BE2C (cell line): Measurements from ENCODE around the gene SGMS1.

Experiments
- DNase-seq: peaks from one replicate; pipeline ENCODE4 v3.0.0-alpha.2; 2020
- H3K27me3 ChIP-seq: fragments of 250-450 bp; sonication (Bioruptor Pico); 2 replicates; pipeline ENCODE4 v1.5.1; 2020; ENCODE audit warnings: mild to moderate bottlenecking
- H3K36me3 ChIP-seq: fragments of 250-450 bp; sonication (Bioruptor Pico); 2 replicates; pipeline ENCODE4 v1.5.1; 2020; ENCODE audit warnings: mild to moderate bottlenecking
- H3K4me1 ChIP-seq: fragments of 250-450 bp; sonication (Bioruptor Pico); 2 replicates; pipeline ENCODE4 v1.5.1; 2020
- H3K4me3 ChIP-seq: 2 replicates; pipeline ENCODE4 v1.5.1; 2011; ENCODE audit warnings: low read depth, low read length
- H3K9me3 ChIP-seq: fragments of 250-450 bp; sonication (Bioruptor Pico); 2 replicates; pipeline ENCODE4 v1.5.1; 2020
- TF ChIP-seq, protein P1 (sequence below): IDR thresholded peaks from 2 replicates; pipeline ENCODE4 v1.5.1; 2012; ENCODE audit warnings: mild to moderate bottlenecking, low read depth, low read length

The SGMS1 gene

DNA sequence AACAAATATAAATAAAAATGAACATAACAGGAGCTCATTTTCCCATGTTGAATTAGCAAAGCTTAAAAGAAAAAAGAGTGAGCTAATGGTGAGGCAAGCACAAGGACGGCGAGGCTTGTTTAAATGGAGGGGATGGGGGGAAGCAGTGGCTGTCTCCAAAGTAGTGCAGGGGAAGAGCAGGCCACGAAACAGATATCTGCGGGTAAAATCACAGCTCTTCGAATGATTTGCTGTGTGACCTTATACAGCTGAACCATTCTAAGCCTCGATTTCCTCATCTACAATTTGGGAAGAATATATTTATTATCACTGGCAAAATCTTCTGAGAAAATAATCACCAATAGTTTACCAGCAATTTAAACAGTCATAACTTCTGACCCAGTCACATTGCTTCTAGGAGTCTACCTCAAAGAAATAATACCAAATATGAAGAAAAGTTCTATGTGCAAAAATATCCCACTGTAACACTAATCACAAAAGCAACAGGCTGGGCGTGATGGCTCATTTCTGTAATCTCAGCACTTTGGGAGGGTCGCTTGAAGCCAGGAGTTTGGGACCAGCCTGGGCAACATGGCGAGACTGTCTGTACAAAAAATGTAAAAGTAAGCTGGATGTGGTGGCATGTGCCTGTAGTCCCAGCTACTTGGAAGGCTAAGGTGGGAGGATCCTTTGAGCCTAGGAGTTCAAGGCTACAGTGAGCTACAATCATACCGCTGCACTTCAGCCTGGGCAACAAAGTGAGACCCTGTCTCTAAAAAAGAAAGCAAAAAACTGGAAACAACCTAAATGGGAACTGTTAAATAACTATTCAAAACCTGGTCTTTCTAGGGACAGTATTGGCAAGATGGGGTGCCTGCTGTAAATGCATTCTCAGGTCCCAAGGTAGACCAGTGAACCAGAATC is 309.3 kb downstream of the SGMS1 start:
- no peak for DNase-seq
- Histone ChIP-seq H3K9me3 (no peaks in the 10 kb centered on the region), H3K4me1 (no peaks in the 10 kb centered on the region), H3K27me3 (no peaks in the 10 kb centered on the region; the same call in 1 of the 2 replicates), H3K36me3 (no peaks in the 10 kb centered on the region), H3K4me3 (no peak overlapping the region)
- TF ChIP-seq, protein P1, sequence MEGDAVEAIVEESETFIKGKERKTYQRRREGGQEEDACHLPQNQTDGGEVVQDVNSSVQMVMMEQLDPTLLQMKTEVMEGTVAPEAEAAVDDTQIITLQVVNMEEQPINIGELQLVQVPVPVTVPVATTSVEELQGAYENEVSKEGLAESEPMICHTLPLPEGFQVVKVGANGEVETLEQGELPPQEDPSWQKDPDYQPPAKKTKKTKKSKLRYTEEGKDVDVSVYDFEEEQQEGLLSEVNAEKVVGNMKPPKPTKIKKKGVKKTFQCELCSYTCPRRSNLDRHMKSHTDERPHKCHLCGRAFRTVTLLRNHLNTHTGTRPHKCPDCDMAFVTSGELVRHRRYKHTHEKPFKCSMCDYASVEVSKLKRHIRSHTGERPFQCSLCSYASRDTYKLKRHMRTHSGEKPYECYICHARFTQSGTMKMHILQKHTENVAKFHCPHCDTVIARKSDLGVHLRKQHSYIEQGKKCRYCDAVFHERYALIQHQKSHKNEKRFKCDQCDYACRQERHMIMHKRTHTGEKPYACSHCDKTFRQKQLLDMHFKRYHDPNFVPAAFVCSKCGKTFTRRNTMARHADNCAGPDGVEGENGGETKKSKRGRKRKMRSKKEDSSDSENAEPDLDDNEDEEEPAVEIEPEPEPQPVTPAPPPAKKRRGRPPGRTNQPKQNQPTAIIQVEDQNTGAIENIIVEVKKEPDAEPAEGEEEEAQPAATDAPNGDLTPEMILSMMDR = no peak

DNA sequence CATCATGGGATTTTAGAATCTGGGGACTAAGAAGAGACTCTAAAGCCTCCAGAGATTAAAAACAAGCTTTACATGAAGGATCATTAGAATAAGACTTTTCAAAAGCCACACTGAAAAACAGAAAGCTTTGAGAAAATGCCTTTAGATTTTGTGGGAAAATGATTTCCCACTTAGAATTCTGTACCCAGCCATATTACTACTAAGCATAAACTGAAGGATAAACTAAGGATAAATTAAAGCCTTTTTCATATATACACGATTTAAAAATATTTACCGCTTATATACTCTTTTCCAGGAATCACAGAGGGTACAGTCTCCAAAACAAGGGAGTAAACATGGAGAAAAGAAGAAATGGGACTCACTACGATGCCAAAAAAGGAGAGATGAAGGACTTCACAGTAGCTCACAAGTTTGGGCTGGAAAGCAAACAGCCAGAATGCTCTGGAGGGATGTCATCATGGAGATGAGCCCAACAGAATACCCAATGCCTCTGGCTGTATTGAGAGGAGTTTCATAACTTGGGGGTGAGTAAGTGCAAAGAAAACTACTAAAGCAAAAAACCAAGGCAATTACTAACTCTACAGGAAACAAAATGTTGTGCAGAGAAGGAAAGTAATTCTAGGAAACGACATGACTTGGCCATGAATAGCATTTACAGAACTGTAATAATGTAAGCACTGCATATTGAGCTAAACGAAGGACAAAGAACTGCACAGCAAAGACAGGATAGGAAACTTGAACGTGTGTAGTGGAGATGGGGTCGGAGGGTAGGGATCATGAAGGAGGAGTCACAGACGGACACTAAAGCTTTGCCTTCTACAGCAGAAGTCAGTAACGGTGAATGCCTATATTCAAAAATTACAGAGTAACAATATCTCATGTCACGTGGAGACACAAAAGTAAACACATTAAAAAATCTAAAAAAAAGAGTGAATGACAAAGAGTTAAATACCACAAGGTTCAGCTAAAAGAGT is 311.0 kb downstream of the SGMS1 start:
- Histone ChIP-seq H3K4me3 (no peak overlapping the region), H3K4me1 (no peaks in the 10 kb centered on the region), H3K36me3 (no peaks in the 10 kb centered on the region), H3K27me3 (no peaks in the 10 kb centered on the region; the same call in 1 of the 2 replicates), H3K9me3 (no peaks in the 10 kb centered on the region)
- DNase-seq = no peak
- TF ChIP-seq, protein P1 = no peak

DNA sequence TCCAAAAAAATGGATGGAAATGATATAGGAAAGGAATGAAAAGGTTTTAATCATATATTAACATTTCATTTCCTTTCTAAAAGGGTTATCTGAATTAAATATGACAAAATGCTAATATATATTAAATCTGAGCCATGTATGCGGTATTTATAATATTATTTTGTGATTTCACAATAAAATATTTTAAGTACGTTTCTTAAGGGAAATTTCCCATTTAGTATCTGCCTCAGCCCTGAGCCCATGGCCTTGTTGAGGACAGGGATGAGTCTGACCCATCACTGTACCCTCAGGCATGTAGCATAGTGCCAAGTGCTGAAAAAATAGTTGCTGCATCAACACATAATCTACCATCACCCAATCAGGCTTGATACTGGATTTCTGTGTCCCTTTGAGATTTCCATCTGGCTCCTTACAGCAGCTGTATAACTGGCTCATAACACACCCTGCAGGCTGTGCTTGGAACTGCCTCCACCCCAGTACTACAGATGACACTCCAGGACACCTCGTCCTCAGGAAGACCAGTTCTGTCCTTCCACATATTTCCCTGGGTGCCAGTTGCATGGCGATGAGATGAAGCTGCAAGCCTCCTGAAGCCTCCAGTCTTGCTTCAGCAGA is 313.1 kb downstream of the SGMS1 start:
- no peaks in the 10 kb centered on the region; the same call in 1 of the 2 replicates for H3K27me3 ChIP-seq

DNA sequence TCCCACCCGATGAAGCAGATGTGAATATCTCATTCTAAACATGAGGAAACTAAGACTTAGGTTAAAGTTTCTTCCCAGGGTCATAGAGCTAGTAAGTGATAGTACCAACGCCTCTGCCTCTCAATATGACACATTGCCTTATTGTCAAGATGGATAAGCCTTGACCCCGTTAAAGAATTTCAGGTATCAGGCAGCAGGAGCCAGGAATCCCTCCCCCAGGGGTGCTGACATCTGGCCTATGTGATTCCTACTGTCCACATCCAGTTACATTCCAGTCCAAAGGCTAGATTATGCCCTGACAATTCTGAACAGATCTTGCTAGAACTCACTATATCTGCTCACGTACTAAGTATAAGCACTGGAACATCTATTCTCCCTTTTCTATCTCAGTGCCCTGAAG is 314.4 kb downstream of the SGMS1 start:
- H3K4me1 ChIP-seq = no peaks in the 10 kb centered on the region
- DNase-seq = no peak
- H3K9me3 ChIP-seq = no peaks in the 10 kb centered on the region
- TF ChIP-seq, protein P1 = no peak
- H3K4me3 ChIP-seq = no peak overlapping the region
- H3K36me3 ChIP-seq = no peaks in the 10 kb centered on the region
- H3K27me3 ChIP-seq = no peaks in the 10 kb centered on the region; the same call in 1 of the 2 replicates

More for the DNA sequence above, 313.1 kb downstream of the SGMS1 start:
- Histone ChIP-seq H3K4me1 (no peaks in the 10 kb centered on the region), H3K4me3 (no peak overlapping the region), H3K36me3 (no peaks in the 10 kb centered on the region), H3K9me3 (no peaks in the 10 kb centered on the region)
- TF ChIP-seq, protein P1 = peak; percentile 77
- DNase-seq = peak; percentile 59

DNA sequence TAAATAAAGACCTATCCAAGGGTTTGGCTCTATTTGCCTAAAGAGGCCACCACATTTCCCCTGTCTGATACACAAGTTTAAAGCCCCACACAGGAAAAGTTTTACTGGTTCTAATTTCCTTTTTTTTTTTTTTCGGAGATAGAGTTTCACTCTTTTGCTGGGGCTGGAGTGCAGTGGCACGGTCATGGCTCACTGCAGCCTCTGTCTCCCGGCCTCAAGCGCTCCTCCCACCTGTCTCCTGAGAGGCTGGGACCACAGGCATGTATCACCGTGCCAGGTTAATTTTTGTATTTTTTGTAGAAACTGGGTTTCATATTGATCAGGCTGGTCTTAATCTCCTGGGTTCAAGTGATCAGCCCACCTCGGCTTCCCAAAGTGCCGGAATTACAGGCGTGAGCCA is 319.1 kb downstream of the SGMS1 start:
- DNase-seq = no peak
- no peaks in the 10 kb centered on the region for H3K36me3 ChIP-seq
- no peaks in the 10 kb centered on the region for H3K4me1 ChIP-seq
- H3K9me3 ChIP-seq = no peaks in the 10 kb centered on the region
- H3K4me3 ChIP-seq = no peak overlapping the region
- no peaks in the 10 kb centered on the region for H3K27me3 ChIP-seq
- TF ChIP-seq, protein P1 = no peak
